ENCODE data around the gene TRPM3.

TRPM3 gene

DNA sequence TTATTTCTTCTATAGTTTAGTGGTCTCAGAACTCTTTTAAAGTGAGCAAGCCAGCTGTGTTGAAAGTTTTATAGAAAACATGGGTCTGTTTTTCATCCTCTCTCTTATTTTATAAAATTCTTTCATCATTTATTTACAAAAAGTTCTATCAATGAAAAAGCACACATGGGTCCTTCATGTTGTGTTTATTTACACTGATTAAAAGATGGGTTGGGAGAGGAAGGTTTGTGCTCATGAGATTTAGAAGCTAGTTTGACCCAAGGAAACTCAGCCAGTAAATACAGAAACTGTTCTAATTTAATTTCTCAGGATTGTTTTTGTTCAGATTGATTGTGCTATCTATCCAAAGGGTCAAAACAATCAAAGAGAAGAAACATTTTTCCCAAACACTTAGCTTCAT is 528.2 kb downstream of the TRPM3 start:
- no peaks in the 10 kb centered on the region for H3K4me1 ChIP-seq (ENCODE audit: control insufficient read depth, insufficient read depth, low read length)
- H3K27ac ChIP-seq (ENCODE audit: extremely low read depth, low read depth, low read length) = no peak overlapping the region
- ChIA-PET POLR2A (no interaction called here), CTCF (interaction anchor here (0.5 to 1.8 kb wide), 2 partner anchors 9 to 13 kb away, joined by 3 to 13 read pairs; no protein-coding TSS in a partner anchor)
- no peak overlapping the region for H3K4me3 ChIP-seq (ENCODE audit: low read depth, low read length)
- no peak for TF ChIP-seq HOXA7 (CRISPR knock-in tag; IDR thresholded peaks at IDR 0.05; ENCODE audit: borderline replicate concordance)
- TF ChIP-seq IKZF3 (tag by site-specific recombination; IDR thresholded peaks at IDR 0.05) = no peak
- no peak for TF ChIP-seq ZNF146 (tag by site-specific recombination; IDR thresholded peaks at IDR 0.05)
- no peak for TF ChIP-seq ZNF148 (tag by site-specific recombination; IDR thresholded peaks at IDR 0.05; ENCODE audit: borderline replicate concordance)
- TF ChIP-seq ZNF2 (tag by site-specific recombination; IDR thresholded peaks at IDR 0.05) = no peak
- no peak for TF ChIP-seq ZNF155 (tag by site-specific recombination; IDR thresholded peaks at IDR 0.05)
- TF ChIP-seq ZBTB17 (tag by site-specific recombination; IDR thresholded peaks at IDR 0.05) = no peak
- TF ChIP-seq ZNF221 (tag by site-specific recombination; IDR thresholded peaks at IDR 0.05; ENCODE audit: borderline replicate concordance) = no peak
- no peak for TF ChIP-seq ZNF211 (tag by site-specific recombination; IDR thresholded peaks at IDR 0.05; ENCODE audit: low read depth)
- no peak for TF ChIP-seq GFI1B (tag by site-specific recombination; IDR thresholded peaks at IDR 0.05)
- TF ChIP-seq ZNF664 (tag by site-specific recombination; IDR thresholded peaks at IDR 0.05) = no peak
- TF ChIP-seq ZNF423 (tag by site-specific recombination; IDR thresholded peaks at IDR 0.05) = no peak
- TF ChIP-seq ZNF555 (tag by site-specific recombination; conservative IDR thresholded peaks at IDR 0.05) = no peak
- no peak for TF ChIP-seq ZNF140 (tag by site-specific recombination; IDR thresholded peaks at IDR 0.05)
- no peak for TF ChIP-seq ZNF747 (tag by site-specific recombination; IDR thresholded peaks at IDR 0.05)
- TF ChIP-seq ZBTB48 (tag by site-specific recombination; IDR thresholded peaks at IDR 0.05) = no peak
- TF ChIP-seq RBAK (tag by site-specific recombination; IDR thresholded peaks at IDR 0.05) = no peak
- TF ChIP-seq ZNF529 (tag by site-specific recombination; IDR thresholded peaks at IDR 0.05; ENCODE audit: insufficient replicate concordance) = no peak
- TF ChIP-seq ZIC2 (tag by site-specific recombination; IDR thresholded peaks at IDR 0.05) = no peak
- H3K36me3 ChIP-seq (ENCODE audit: control insufficient read depth in 2 of 2, insufficient read depth in 1 of 2, low read length in 2 of 2) = no peaks in the 10 kb centered on the region
- H3K9me3 ChIP-seq (ENCODE audit: control insufficient read depth, insufficient read depth, low read depth, low read length) = no peaks in the 10 kb centered on the region

DNA sequence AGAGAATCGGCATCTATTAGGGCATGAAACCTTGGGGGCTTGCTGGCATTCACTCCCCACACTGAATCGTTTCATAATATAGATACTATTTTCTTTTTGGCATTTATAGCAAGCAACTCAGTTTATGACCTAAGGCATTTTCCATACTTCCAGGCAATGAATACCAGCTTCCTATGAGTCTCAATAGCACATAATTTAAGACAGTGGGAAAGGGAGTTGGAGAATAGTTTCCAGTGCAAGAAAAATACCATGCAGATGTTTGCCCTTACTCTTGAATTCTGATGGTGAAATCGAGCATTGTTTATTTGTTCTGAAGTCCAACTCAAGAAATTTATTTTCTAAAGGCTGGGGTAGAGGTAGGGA is 531.1 kb downstream of the TRPM3 start:
- Histone ChIP-seq H3K27ac (ENCODE audit: extremely low read depth, low read depth, low read length) (no peak overlapping the region), H3K4me1 (ENCODE audit: control insufficient read depth, insufficient read depth, low read length) (no peaks in the 10 kb centered on the region), H3K4me3 (ENCODE audit: low read depth, low read length) (no peak overlapping the region), H3K9me3 (ENCODE audit: control insufficient read depth, insufficient read depth, low read depth, low read length) (no peaks in the 10 kb centered on the region), H3K36me3 (ENCODE audit: control insufficient read depth in 2 of 2, insufficient read depth in 1 of 2, low read length in 2 of 2) (no peaks in the 10 kb centered on the region)
- CTCF ChIA-PET = interaction anchor here (0.6 to 0.8 kb wide), 3 partner anchors 10 to 191 kb away, joined by 3 read pairs; no protein-coding TSS in a partner anchor
- POLR2A ChIA-PET = no interaction called here
- TF ChIP-seq OVOL3 (tag by site-specific recombination; IDR thresholded peaks at IDR 0.05) = no peak
- no peak for TF ChIP-seq ZNF121 (tag by site-specific recombination; IDR thresholded peaks at IDR 0.05)
- TF ChIP-seq ZSCAN23 (tag by site-specific recombination; IDR thresholded peaks at IDR 0.05) = no peak
- TF ChIP-seq ZNF529 (tag by site-specific recombination; IDR thresholded peaks at IDR 0.05; ENCODE audit: insufficient replicate concordance) = no peak
- no peak for TF ChIP-seq ZNF133 (tag by site-specific recombination; IDR thresholded peaks at IDR 0.05)
- no peak for TF ChIP-seq ZNF398 (tag by site-specific recombination; IDR thresholded peaks at IDR 0.05)
- TF ChIP-seq OSR2 (tag by site-specific recombination; IDR thresholded peaks at IDR 0.05) = no peak
- no peak for TF ChIP-seq ZNF350 (tag by site-specific recombination; IDR thresholded peaks at IDR 0.05)
- TF ChIP-seq ZNF623 (tag by site-specific recombination; IDR thresholded peaks at IDR 0.05) = no peak
- no peak for TF ChIP-seq KLF16 (tag by site-specific recombination; IDR thresholded peaks at IDR 0.05)
- no peak for TF ChIP-seq ZNF311 (tag by site-specific recombination; IDR thresholded peaks at IDR 0.05; ENCODE audit: borderline replicate concordance)
- TF ChIP-seq ZBTB21 (tag by site-specific recombination; IDR thresholded peaks at IDR 0.05) = no peak
- TF ChIP-seq ZNF501 (tag by site-specific recombination; IDR thresholded peaks at IDR 0.05) = no peak
- no peak for TF ChIP-seq PRDM6 (tag by site-specific recombination; IDR thresholded peaks at IDR 0.05)
- TF ChIP-seq SP2 (tag by site-specific recombination; IDR thresholded peaks at IDR 0.05) = no peak
- TF ChIP-seq BCL11A (tag by site-specific recombination; IDR thresholded peaks at IDR 0.05; ENCODE audit: low read depth) = no peak
- no peak for TF ChIP-seq SETDB1 (IDR thresholded peaks at IDR 0.05; ENCODE audit: insufficient read length, low read length)
